ENCODE measurements around the gene ASGR1.
A peak's percentile ranks its signal among the peaks of the same experiment; 100 is the strongest.

ASGR1 gene

DNA sequence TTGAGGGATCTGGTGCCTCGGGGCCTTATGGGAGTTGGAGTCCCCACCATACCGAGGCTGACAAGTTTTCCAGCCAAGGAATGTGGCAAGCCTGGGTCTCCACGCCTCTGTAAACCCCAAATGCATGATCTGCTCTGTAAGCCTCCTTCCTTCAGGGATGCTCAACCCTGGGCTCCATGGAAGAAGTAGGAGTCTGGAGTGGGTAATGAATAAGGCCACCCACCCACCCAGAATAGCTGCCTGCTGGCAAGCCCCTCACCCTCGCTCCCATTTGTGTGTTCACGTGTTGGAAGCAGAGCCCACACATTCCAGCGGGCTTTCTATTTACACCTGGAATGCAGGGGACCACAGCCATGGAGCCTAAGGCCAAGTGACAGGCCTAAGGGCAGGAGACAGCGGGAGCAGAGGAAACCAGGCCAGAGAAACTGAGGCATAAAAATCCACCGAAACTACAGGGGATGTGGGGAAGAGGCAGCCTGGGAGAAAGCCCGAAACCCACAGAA lies 36.0 kb upstream of the ASGR1 start:
- Histone ChIP-seq H3K27me3 (ENCODE audit: insufficient read depth, low read length, poor library complexity) (no peaks in the 10 kb centered on the region), H3K36me3 (ENCODE audit: insufficient read depth, low read length) (no peaks in the 10 kb centered on the region), H3K4me1 (ENCODE audit: insufficient read depth, low read length) (peaks cover 62% of the 10 kb centered on the region), H3K27ac (ENCODE audit: low read length) (peak overlapping the region; percentile 68), H3K79me2 (ENCODE audit: insufficient read depth, low read length) (peaks cover 28% of the 10 kb centered on the region), H3K9me3 (ENCODE audit: insufficient read depth, low read length, severe bottlenecking) (no peaks in the 10 kb centered on the region), H2AFZ (ENCODE audit: low read depth, low read length) (no peak overlapping the region), H3K4me2 (ENCODE audit: insufficient read depth, low read length) (peak overlapping the region; percentile 71), H3K9ac (ENCODE audit: low read depth, low read length) (peak overlapping the region; percentile 33), H3K4me3 (ENCODE audit: low read depth in 1 of 2, low read length in 2 of 2) (peak overlapping the region in 1 of 2 experiments; percentile 56; a peak in 2 of 4 replicates), H4K20me1 (ENCODE audit: insufficient read depth, low read length) (no peaks in the 10 kb centered on the region)
- DNase-seq (no peak), ATAC-seq (ENCODE audit: insufficient read depth, low read depth) (no peak)
- TF ChIP-seq, protein P1, sequence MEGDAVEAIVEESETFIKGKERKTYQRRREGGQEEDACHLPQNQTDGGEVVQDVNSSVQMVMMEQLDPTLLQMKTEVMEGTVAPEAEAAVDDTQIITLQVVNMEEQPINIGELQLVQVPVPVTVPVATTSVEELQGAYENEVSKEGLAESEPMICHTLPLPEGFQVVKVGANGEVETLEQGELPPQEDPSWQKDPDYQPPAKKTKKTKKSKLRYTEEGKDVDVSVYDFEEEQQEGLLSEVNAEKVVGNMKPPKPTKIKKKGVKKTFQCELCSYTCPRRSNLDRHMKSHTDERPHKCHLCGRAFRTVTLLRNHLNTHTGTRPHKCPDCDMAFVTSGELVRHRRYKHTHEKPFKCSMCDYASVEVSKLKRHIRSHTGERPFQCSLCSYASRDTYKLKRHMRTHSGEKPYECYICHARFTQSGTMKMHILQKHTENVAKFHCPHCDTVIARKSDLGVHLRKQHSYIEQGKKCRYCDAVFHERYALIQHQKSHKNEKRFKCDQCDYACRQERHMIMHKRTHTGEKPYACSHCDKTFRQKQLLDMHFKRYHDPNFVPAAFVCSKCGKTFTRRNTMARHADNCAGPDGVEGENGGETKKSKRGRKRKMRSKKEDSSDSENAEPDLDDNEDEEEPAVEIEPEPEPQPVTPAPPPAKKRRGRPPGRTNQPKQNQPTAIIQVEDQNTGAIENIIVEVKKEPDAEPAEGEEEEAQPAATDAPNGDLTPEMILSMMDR (IDR thresholded peaks at IDR 0.05; ENCODE audit: borderline replicate concordance, extremely low read depth, low read length, poor library complexity, severe bottlenecking), result no peak
- no peak for TF ChIP-seq EZH2 (IDR thresholded peaks at IDR 0.05; ENCODE audit: borderline replicate concordance, low read depth, low read length, severe bottlenecking)

DNA sequence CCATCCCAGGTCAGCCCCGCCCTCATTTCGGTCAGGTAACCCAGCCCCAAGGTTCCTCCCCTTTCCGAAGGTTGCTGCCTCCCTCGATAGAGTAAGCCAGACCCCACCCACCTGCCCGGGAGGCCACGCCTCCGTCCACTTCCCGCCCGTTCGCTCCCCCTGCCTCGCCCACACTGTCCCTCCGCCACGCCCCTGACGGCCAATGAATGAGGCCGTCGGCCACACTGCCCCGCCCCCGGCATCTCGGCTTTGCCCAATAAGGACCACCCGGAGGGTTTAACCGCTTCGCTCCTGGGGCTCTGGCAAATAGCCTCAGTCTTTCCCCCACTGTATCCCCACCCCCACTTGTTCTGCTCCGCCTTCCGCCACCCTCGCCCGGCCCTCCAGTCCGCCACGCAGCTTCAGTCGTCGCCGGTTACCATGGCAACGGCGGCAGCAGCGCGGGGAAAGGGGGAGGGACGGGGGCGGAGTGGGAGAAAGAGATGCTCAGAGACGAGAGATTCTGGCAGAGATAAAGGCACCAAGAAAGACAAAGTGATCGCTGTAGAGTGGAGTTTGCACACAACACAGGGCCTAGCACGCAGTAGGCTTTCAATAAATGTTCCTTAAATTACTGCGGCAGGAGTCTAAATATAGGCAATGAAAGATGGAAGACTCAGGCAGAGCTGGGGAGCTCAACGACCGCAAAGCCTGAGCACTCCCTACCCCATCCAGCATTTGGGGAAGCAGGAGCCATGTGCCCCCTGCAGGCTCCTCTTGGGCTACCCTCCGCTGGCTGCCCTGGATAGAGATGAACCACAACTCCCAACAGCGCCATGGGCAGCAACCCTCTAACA lies 35.3 kb upstream of the ASGR1 start:
- Histone ChIP-seq H3K4me3 (ENCODE audit: low read depth in 1 of 2, low read length in 2 of 2) (peak overlapping the region in 1 of 2 experiments; percentile 56; a peak in 3 of 4 replicates), H3K79me2 (ENCODE audit: insufficient read depth, low read length) (peaks cover 21% of the 10 kb centered on the region), H3K27me3 (ENCODE audit: insufficient read depth, low read length, poor library complexity) (no peaks in the 10 kb centered on the region), H3K4me1 (ENCODE audit: insufficient read depth, low read length) (peaks cover 60% of the 10 kb centered on the region), H3K27ac (ENCODE audit: low read length) (peak overlapping the region; percentile 72), H3K36me3 (ENCODE audit: insufficient read depth, low read length) (no peaks in the 10 kb centered on the region), H3K9me3 (ENCODE audit: insufficient read depth, low read length, severe bottlenecking) (no peaks in the 10 kb centered on the region), H4K20me1 (ENCODE audit: insufficient read depth, low read length) (no peaks in the 10 kb centered on the region), H3K9ac (ENCODE audit: low read depth, low read length) (peak overlapping the region; percentile 45), H3K4me2 (ENCODE audit: insufficient read depth, low read length) (peak overlapping the region; percentile 71), H2AFZ (ENCODE audit: low read depth, low read length) (peak overlapping the region; percentile 57)
- DNase-seq (peak; percentile 100), ATAC-seq (ENCODE audit: insufficient read depth, low read depth) (peak; percentile 81)
- TF ChIP-seq, protein P1 (IDR thresholded peaks at IDR 0.05; ENCODE audit: borderline replicate concordance, extremely low read depth, low read length, poor library complexity, severe bottlenecking), result peak; percentile 76
- no peak for TF ChIP-seq EZH2 (IDR thresholded peaks at IDR 0.05; ENCODE audit: borderline replicate concordance, low read depth, low read length, severe bottlenecking)

DNA sequence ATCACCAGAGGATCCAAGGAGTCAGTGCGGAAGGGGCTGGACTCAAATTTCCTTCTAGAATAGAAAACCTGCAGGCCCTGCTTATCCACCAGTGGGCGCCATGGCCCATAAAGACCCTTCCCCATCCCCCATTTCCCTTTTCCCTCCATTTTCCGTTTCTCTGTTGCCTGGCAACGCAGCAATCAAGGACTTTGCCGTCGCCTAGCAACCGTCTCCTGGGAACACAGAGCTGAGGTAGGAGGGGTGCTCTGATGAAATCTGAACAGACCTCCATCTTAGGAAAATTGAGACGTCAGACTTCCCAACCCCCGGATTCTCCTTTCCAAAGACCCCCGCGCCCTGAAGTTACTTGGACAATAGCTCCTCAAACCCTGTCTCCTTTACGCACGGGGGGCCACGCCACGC lies 34.7 kb upstream of the ASGR1 start:
- DNase-seq (peak; percentile 86), ATAC-seq (ENCODE audit: insufficient read depth, low read depth) (peak; percentile 6)
- Histone ChIP-seq H3K4me3 (ENCODE audit: low read depth in 1 of 2, low read length in 2 of 2) (peak overlapping the region in 1 of 2 experiments; percentile 56; a peak in 3 of 4 replicates), H2AFZ (ENCODE audit: low read depth, low read length) (peak overlapping the region; percentile 57), H3K4me2 (ENCODE audit: insufficient read depth, low read length) (peak overlapping the region; percentile 71), H3K9me3 (ENCODE audit: insufficient read depth, low read length, severe bottlenecking) (no peaks in the 10 kb centered on the region), H4K20me1 (ENCODE audit: insufficient read depth, low read length) (no peaks in the 10 kb centered on the region), H3K9ac (ENCODE audit: low read depth, low read length) (peak overlapping the region; percentile 45), H3K27me3 (ENCODE audit: insufficient read depth, low read length, poor library complexity) (no peaks in the 10 kb centered on the region), H3K79me2 (ENCODE audit: insufficient read depth, low read length) (peaks cover 21% of the 10 kb centered on the region), H3K4me1 (ENCODE audit: insufficient read depth, low read length) (peaks cover 54% of the 10 kb centered on the region), H3K27ac (ENCODE audit: low read length) (peak overlapping the region; percentile 72), H3K36me3 (ENCODE audit: insufficient read depth, low read length) (no peaks in the 10 kb centered on the region)
- TF ChIP-seq, protein P1 (IDR thresholded peaks at IDR 0.05; ENCODE audit: borderline replicate concordance, extremely low read depth, low read length, poor library complexity, severe bottlenecking), result peak; percentile 90
- TF ChIP-seq EZH2 (IDR thresholded peaks at IDR 0.05; ENCODE audit: borderline replicate concordance, low read depth, low read length, severe bottlenecking), result no peak

All from DND-41 (cell line).